T-helper 22 cell (primary cell): ENCODE measurements around the gene DPP6.

Source experiments
- DNase-seq: peaks from one replicate; pipeline ENCODE4 v3.0.0-alpha.2; 2020; ENCODE audit warnings: low read depth

The DPP6 gene

DNA sequence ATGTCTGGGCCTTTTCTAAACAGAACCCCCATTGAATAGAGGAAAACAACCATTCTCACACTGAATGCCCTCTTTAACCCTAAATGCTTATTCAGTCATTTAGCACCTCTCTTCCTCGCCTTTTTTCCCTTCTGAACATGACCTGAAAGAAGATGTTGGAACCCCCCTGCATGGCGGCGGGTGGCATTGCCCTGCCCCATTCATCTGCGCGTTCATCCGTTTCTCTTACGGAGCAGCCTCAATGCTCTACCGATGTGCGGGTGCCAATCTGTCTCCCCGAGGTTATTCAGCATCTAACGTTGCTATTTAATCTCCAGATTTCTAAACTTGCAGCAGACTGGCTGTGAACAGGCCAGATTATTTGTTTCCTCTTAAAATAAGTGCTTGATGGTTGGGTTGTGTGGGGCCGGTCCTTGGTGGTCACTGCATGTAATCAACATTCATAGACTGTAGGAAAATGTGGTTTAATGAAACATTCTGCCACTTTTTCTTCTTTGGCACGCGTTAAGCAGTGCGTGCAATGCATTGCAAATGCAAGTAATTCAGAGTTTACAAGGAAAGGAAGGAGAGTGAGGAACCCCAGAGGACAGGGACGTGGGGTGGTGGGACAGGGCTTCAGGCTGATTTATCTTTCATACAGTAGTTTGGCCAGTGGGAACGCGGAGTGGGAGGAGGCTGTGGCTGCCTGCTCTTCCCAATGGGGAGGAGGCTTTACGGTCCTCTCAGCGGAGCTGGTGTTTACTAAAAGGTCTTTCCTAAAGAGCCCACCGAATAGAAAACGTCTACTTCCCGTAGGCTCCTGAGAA is 286.7 kb downstream of the DPP6 start:
- no peak for DNase-seq

GRCh38 chr7:154342971-154343633 is 290.9 kb downstream of the DPP6 start:
- no peak for DNase-seq

GRCh38 chr7:154343778-154344412 is 291.7 kb downstream of the DPP6 start:
- DNase-seq = no peak

DNA sequence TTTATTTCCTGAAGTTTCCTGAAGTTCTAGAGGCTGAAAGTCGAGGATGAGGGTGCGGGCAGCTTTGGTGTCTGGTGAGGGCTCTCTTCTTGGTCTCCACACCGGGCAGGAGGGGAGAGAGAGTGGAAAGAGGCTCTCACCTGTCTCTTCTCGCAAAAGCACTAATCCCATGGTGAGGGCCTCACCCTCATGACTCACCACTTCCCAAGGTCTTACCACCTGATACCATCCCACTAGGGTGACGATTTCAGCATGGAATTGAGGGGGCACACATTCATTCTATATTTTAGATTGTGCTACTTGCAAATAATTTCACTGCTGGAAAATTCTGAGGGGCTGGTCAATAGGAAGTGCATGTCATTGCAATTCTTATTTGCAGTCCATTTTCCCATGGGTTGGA is 292.9 kb downstream of the DPP6 start:
- DNase-seq = no peak

DNA sequence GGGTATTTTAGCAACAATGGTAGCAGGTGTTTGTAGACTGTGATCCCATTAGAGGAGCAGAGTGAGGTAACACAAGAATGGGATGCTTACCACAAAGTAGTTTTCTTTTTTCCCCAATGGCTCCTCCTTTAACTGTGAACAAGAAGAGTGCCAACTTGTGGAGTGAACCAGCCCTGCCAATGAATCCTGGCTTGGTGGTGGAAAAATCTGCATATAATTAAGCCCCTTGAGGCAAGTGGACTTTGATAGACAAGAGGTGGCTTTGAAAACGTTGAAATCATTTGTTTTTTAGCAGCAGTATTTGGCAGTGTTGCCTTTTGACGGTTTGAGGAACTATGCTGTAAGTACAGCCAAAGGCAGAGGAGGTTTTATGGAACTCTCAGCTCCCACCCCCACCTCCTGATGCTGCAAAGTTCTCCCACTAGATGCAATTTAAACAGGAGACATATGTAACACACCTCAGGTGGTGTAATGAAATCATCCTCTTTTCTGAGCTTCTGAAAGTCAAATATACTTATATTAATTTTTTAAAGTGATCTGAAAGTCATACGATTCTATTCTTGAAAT is 295.6 kb downstream of the DPP6 start:
- DNase-seq = no peak

- DNase-seq = no peak
Observed at GRCh38 chr7:154350892-154351291, 298.7 kb downstream of the DPP6 start.

- DNase-seq = no peak
Observed at GRCh38 chr7:154353355-154353767, 301.2 kb downstream of the DPP6 start.

DNA sequence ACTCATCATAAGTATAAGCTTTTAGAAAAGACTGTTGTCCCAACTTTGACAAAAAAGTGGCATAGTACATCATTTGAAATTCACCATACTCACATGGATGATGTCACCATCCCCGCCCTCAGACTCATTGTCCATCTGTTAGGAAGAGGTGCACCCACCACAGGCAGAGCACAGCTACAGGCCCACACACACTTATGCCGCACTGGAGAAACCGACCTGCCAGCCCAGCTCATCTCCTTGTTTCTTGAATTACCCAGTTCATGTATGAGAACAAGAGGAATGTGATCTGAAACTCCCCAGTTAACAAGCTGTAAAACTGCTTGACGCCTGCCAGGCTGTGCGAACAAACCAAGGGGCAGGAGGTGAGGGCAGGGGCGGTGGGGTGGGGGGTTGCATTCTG is 312.0 kb downstream of the DPP6 start:
- no peak for DNase-seq

GRCh38 chr7:154371424-154371823 is 319.2 kb downstream of the DPP6 start:
- no peak for DNase-seq

DNA sequence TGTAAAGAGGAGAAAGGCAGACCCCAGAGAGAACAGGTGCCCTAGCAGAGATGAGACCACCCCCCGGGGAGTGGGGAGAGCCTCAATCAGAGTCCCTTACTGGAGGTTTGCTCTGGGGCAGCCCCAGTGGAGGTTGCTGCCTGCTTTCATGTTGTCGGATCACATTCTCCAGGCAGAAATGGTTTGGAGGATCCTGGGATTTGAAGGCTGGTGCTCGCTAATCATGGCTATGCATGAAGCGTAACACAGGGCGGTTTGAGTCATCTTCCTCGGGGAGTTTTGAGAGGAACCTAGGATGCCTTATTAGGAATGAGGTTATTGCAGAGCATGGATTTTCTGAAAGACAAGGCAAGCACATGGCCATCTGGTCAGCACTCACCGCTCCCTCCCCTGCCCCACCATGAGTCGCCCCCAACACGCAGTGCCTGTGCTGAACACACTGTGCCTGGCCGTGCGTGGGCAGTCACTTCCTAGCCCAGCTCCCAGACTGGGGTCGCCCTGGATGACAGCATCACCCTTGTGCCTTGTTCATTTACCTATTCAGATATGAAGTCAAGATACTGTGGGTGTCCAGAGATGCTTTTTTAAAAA is 319.9 kb downstream of the DPP6 start:
- no peak for DNase-seq

- no peak for DNase-seq
Observed at GRCh38 chr7:154373956-154374355, 321.8 kb downstream of the DPP6 start.

DNA sequence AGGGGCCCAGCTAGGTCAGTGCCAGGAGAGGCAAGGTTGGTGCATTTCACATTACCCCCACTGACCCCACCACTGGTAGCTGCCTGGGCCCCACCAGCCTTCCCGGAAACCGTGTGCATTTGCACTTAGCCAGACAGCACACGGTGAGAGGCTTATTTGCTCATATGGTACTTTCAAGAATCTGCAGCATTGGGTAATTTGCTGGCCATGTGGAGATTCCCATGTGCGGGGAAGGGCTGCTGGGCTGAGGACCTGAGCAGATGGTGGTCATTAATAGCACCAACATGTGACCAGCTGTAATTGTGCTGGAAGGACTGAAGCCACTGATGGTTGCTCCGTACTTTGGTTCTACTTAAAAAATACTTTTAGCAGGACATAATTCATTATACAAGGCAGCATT is 323.8 kb downstream of the DPP6 start:
- no peak for DNase-seq

- DNase-seq = no peak
Observed at GRCh38 chr7:154380771-154381170, 328.6 kb downstream of the DPP6 start.

DNA sequence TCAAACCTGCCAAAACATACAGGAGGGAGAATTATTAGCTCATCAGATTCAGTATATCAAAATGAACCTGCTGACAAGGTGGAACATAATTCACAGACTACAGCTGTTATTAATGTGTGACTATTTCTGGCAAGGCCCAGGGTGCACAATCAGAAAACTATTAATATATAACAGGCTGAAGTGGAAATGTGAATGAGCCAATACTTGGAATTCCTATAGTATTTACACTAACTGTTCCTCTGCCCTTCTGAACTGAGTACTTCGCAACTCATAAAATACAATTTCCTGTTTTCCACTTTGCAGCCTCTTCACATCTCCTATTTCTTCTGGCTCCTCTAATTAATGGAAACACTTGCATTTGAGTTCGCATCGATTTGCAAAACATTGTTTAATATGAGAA is 330.8 kb downstream of the DPP6 start:
- DNase-seq = no peak

GRCh38 chr7:154385214-154385613 is 333.0 kb downstream of the DPP6 start:
- DNase-seq = no peak

DNA sequence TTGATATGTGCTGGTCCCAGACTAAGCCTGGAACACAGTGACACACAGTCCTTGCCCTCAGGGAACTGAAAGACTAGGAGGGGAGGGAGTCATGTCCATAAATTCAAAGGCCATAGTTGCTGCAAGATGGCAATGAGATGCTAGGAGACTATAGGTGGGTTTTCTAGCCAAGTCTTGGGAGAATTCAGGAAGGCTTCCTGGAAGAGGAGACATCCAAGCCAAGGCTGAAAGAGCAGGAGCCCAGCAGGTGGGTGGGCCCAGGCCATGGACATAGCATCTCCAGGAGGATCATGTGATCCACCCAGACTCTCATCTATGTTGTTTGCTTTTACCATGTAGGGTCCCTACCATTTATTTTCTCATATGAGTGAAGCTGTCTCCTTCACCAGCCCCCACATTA is 335.1 kb downstream of the DPP6 start:
- DNase-seq = no peak

GRCh38 chr7:154388412-154388811 is 336.2 kb downstream of the DPP6 start:
- DNase-seq = no peak

GRCh38 chr7:154388999-154389398 is 336.8 kb downstream of the DPP6 start:
- DNase-seq = no peak

DNA sequence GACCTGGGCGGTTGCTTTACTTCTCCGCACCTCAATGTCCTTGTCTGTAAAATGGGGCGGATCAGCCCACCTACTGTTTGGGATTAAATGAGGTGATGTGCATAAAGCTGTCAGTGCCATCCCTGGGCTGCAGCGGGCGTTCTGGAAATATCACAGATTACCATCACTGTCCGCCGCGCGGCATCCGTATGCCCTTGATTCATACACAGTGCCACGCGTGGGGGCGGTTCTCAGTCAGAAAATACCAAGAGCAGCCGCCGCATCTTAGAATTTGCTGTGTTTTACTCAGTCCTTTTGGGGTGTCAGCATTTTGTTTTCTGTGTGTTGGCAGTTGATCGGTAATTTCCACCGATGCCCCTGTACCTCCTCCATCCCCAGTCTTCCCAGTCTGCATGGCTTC is 338.8 kb downstream of the DPP6 start:
- DNase-seq = no peak

- DNase-seq = no peak
Observed at GRCh38 chr7:154394804-154395203, 342.6 kb downstream of the DPP6 start.

DNA sequence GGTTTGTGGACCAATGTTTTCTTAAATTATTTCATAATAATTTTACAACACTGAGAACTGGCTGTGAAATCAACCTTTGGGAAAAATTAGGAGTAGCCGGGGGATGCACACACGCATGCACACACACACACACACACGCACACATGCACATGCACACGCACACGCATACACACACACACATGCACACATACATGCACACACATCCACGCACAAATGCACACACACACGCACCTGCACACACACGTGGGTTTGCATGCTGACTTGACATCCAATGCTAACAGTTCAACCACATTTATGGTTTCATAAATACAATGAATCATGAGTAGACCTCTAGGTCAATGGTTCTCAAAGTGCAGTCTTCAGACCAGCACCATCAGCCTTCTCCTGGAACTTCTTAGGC is 354.1 kb downstream of the DPP6 start:
- no peak for DNase-seq

DNA sequence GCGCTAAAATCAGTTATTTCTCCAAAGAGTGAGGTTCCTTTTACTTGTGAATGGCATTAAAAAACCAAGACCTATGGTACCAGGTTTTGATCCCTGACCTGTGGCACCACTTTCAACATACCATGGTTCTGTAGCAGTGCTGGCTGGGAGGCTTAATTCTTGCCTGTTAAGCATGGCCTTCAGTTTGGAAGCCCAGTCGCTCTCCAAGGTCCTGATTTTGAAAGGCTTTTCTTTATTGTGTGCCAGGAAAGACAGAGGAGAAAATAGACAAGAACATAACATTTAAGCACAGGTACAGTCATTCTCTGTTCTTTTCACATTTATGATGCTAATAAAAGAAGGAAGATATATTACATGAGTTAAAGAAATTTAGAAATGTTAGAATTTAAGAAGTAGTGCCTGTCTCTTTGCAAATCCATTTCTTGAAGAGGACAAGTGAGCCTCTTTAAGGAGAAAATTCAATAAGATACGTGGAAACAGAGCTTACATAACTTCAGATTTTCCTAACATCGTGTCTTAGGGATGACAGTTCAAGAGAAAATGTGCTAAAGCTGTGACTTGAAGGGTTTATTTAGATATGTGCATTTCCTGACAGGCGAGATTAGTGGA is 357.6 kb downstream of the DPP6 start:
- DNase-seq = no peak
